Measurements from ENCODE around the gene GJC1. TPM values are rescaled to one million over a fixed set of nuclear protein-coding genes. Genes with fewer than 3 reads are reported as not detected.

Gene GJC1
- total and polyA plus RNA-seq, 2 of the 8 experiments (the other 6 are each of a cell fraction or from before 2014, with no cell fraction given) = 29.1 to 154 TPM

GRCh38 chr17:44829523-44830358, at the start of gene GJC1 (continued):
- TF ChIP-seq SUZ12 (IDR thresholded peaks at IDR 0.05; ENCODE audit: low read length) (no peak), YY1 (IDR thresholded peaks at IDR 0.05; ENCODE audit: low read depth, low read length) (no peak), BACH1 (IDR thresholded peaks at IDR 0.05; ENCODE audit: low read length) (no peak), CBX5 (IDR thresholded peaks at IDR 0.05; ENCODE audit: low read depth, low read length) (no peak), PHF8 (conservative IDR thresholded peaks at IDR 0.05; ENCODE audit: low read depth, low read length) (peak; percentile 74; the same call in 1 of the 2 replicates), TAF1 (IDR thresholded peaks at IDR 0.05; ENCODE audit: low read depth, low read length) (peak; percentile 78), ATF3 (IDR thresholded peaks at IDR 0.05; ENCODE audit: insufficient read depth, low read depth, low read length) (no peak), ASH2L (IDR thresholded peaks at IDR 0.05; ENCODE audit: low read length) (peak; percentile 40)
- TF ChIP-seq, protein P1, sequence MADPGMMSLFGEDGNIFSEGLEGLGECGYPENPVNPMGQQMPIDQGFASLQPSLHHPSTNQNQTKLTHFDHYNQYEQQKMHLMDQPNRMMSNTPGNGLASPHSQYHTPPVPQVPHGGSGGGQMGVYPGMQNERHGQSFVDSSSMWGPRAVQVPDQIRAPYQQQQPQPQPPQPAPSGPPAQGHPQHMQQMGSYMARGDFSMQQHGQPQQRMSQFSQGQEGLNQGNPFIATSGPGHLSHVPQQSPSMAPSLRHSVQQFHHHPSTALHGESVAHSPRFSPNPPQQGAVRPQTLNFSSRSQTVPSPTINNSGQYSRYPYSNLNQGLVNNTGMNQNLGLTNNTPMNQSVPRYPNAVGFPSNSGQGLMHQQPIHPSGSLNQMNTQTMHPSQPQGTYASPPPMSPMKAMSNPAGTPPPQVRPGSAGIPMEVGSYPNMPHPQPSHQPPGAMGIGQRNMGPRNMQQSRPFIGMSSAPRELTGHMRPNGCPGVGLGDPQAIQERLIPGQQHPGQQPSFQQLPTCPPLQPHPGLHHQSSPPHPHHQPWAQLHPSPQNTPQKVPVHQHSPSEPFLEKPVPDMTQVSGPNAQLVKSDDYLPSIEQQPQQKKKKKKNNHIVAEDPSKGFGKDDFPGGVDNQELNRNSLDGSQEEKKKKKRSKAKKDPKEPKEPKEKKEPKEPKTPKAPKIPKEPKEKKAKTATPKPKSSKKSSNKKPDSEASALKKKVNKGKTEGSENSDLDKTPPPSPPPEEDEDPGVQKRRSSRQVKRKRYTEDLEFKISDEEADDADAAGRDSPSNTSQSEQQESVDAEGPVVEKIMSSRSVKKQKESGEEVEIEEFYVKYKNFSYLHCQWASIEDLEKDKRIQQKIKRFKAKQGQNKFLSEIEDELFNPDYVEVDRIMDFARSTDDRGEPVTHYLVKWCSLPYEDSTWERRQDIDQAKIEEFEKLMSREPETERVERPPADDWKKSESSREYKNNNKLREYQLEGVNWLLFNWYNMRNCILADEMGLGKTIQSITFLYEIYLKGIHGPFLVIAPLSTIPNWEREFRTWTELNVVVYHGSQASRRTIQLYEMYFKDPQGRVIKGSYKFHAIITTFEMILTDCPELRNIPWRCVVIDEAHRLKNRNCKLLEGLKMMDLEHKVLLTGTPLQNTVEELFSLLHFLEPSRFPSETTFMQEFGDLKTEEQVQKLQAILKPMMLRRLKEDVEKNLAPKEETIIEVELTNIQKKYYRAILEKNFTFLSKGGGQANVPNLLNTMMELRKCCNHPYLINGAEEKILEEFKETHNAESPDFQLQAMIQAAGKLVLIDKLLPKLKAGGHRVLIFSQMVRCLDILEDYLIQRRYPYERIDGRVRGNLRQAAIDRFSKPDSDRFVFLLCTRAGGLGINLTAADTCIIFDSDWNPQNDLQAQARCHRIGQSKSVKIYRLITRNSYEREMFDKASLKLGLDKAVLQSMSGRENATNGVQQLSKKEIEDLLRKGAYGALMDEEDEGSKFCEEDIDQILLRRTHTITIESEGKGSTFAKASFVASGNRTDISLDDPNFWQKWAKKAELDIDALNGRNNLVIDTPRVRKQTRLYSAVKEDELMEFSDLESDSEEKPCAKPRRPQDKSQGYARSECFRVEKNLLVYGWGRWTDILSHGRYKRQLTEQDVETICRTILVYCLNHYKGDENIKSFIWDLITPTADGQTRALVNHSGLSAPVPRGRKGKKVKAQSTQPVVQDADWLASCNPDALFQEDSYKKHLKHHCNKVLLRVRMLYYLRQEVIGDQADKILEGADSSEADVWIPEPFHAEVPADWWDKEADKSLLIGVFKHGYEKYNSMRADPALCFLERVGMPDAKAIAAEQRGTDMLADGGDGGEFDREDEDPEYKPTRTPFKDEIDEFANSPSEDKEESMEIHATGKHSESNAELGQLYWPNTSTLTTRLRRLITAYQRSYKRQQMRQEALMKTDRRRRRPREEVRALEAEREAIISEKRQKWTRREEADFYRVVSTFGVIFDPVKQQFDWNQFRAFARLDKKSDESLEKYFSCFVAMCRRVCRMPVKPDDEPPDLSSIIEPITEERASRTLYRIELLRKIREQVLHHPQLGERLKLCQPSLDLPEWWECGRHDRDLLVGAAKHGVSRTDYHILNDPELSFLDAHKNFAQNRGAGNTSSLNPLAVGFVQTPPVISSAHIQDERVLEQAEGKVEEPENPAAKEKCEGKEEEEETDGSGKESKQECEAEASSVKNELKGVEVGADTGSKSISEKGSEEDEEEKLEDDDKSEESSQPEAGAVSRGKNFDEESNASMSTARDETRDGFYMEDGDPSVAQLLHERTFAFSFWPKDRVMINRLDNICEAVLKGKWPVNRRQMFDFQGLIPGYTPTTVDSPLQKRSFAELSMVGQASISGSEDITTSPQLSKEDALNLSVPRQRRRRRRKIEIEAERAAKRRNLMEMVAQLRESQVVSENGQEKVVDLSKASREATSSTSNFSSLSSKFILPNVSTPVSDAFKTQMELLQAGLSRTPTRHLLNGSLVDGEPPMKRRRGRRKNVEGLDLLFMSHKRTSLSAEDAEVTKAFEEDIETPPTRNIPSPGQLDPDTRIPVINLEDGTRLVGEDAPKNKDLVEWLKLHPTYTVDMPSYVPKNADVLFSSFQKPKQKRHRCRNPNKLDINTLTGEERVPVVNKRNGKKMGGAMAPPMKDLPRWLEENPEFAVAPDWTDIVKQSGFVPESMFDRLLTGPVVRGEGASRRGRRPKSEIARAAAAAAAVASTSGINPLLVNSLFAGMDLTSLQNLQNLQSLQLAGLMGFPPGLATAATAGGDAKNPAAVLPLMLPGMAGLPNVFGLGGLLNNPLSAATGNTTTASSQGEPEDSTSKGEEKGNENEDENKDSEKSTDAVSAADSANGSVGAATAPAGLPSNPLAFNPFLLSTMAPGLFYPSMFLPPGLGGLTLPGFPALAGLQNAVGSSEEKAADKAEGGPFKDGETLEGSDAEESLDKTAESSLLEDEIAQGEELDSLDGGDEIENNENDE (IDR thresholded peaks at IDR 0.05; ENCODE audit: insufficient replicate concordance, low read length) = no peak

Data from H1 (cell line).